ENCODE measurements around the gene BATF3.

BATF3 gene

GRCh38 chr1:212677573-212677972, 22.1 kb downstream of the BATF3 start:
- H3K27ac ChIP-seq (replicated peaks; ENCODE audit: low read length), result no peak overlapping the region
- H3K18ac ChIP-seq (ENCODE audit: low read length), result no peak overlapping the region
- peaks cover 8 to 17% of the 10 kb centered on the region in 2 donors for H3K4me1 ChIP-seq (ENCODE audit: control insufficient read depth in 2 of 2, insufficient read depth in 1 of 2, low read depth in 1 of 2, low read length in 2 of 2)
- no peak overlapping the region for H3K23ac ChIP-seq (ENCODE audit: low read depth, low read length, poor library complexity)
- DNase-seq (ENCODE audit: low spot score), result no peak
- no peak overlapping the region for H3K14ac ChIP-seq (ENCODE audit: low read length)
- H3K79me1 ChIP-seq (ENCODE audit: low read depth, low read length), result no peaks in the 10 kb centered on the region
- no peak overlapping the region for H3K4me2 ChIP-seq (ENCODE audit: insufficient read depth, low read length, poor library complexity, severe bottlenecking)
- H2BK120ac ChIP-seq (ENCODE audit: low read depth, low read length), result no peak overlapping the region
- H3K4ac ChIP-seq (ENCODE audit: low read length), result no peak overlapping the region
- H3K27me3 ChIP-seq (ENCODE audit: control insufficient read depth in 3 of 3, insufficient read depth in 3 of 3, low read depth in 1 of 3, low read length in 3 of 3), result no peaks in the 10 kb centered on the region
- peak overlapping the region; percentile 25 for H2AFZ ChIP-seq (ENCODE audit: low read length)
- WGBS, 2 donors (ENCODE audit: extremely low coverage in 2 of 2, insufficient read length in 2 of 2, insufficient replicate concordance in 1 of 2), result no CpG with 5 or more reads among the region's 4 CpGs
- H3K4me3 ChIP-seq (ENCODE audit: low read length in 2 of 2), result no peak overlapping the region
- H3K36me3 ChIP-seq (replicated peaks in 1 of 2; ENCODE audit: control insufficient read depth in 2 of 2, insufficient read depth in 2 of 2, low read length in 2 of 2), result no peaks in the 10 kb centered on the region
- no peak overlapping the region for H2BK5ac ChIP-seq (ENCODE audit: low read length)
- no peak overlapping the region for H4K91ac ChIP-seq (ENCODE audit: low read depth, low read length, poor library complexity)
- H2BK15ac ChIP-seq (ENCODE audit: low read length), result no peak overlapping the region
- no peak overlapping the region for H4K8ac ChIP-seq (ENCODE audit: low read depth, low read length)
- no peak overlapping the region for H2BK12ac ChIP-seq (ENCODE audit: low read length)
- H3K9me3 ChIP-seq (replicated peaks in 1 of 2; ENCODE audit: control insufficient read depth in 2 of 2, insufficient read depth in 1 of 2, low read depth in 1 of 2, low read length in 2 of 2), result no peaks in the 10 kb centered on the region
- no peak overlapping the region for H2AK5ac ChIP-seq (ENCODE audit: low read depth, low read length)
- H3K9ac ChIP-seq (ENCODE audit: low read depth, low read length, poor library complexity), result no peak overlapping the region

GRCh38 chr1:212677136-212677535, 22.5 kb downstream of the BATF3 start:
- WGBS, 2 donors (ENCODE audit: extremely low coverage in 2 of 2, insufficient read length in 2 of 2, insufficient replicate concordance in 1 of 2), result no CpG with 5 or more reads among the region's 4 CpGs

GRCh38 chr1:212675675-212676074, 24.0 kb downstream of the BATF3 start:
- Histone ChIP-seq H4K91ac (ENCODE audit: low read depth, low read length, poor library complexity) (no peak overlapping the region), H2BK120ac (ENCODE audit: low read depth, low read length) (no peak overlapping the region), H2BK5ac (ENCODE audit: low read length) (no peak overlapping the region), H3K4me1 (ENCODE audit: control insufficient read depth in 2 of 2, insufficient read depth in 1 of 2, low read depth in 1 of 2, low read length in 2 of 2) (peaks cover 10 to 19% of the 10 kb centered on the region in 2 donors), H4K8ac (ENCODE audit: low read depth, low read length) (no peak overlapping the region), H3K18ac (ENCODE audit: low read length) (no peak overlapping the region), H3K27ac (replicated peaks; ENCODE audit: low read length) (no peak overlapping the region), H2AK5ac (ENCODE audit: low read depth, low read length) (no peak overlapping the region), H2BK12ac (ENCODE audit: low read length) (no peak overlapping the region), H3K79me1 (ENCODE audit: low read depth, low read length) (no peaks in the 10 kb centered on the region), H3K9me3 (replicated peaks in 1 of 2; ENCODE audit: control insufficient read depth in 2 of 2, insufficient read depth in 1 of 2, low read depth in 1 of 2, low read length in 2 of 2) (no peaks in the 10 kb centered on the region), H3K36me3 (replicated peaks in 1 of 2; ENCODE audit: control insufficient read depth in 2 of 2, insufficient read depth in 2 of 2, low read length in 2 of 2) (no peaks in the 10 kb centered on the region), H3K4me3 (ENCODE audit: low read length in 2 of 2) (no peak overlapping the region), H2AFZ (ENCODE audit: low read length) (no peak overlapping the region), H3K23ac (ENCODE audit: low read depth, low read length, poor library complexity) (no peak overlapping the region), H3K27me3 (ENCODE audit: control insufficient read depth in 3 of 3, insufficient read depth in 3 of 3, low read depth in 1 of 3, low read length in 3 of 3) (no peaks in the 10 kb centered on the region), H3K4ac (ENCODE audit: low read length) (no peak overlapping the region), H3K14ac (ENCODE audit: low read length) (no peak overlapping the region), H3K9ac (ENCODE audit: low read depth, low read length, poor library complexity) (no peak overlapping the region), H3K4me2 (ENCODE audit: insufficient read depth, low read length, poor library complexity, severe bottlenecking) (no peak overlapping the region), H2BK15ac (ENCODE audit: low read length) (no peak overlapping the region)
- no peak for DNase-seq (ENCODE audit: low spot score)
- no CpG with 5 or more reads among the region's 3 CpGs for WGBS, 2 donors (ENCODE audit: extremely low coverage in 2 of 2, insufficient read length in 2 of 2, insufficient replicate concordance in 1 of 2)

More at GRCh38 chr1:212677136-212677535, 22.5 kb downstream of the BATF3 start:
- Histone ChIP-seq H3K18ac (ENCODE audit: low read length) (no peak overlapping the region), H3K9ac (ENCODE audit: low read depth, low read length, poor library complexity) (no peak overlapping the region), H3K23ac (ENCODE audit: low read depth, low read length, poor library complexity) (no peak overlapping the region), H2BK15ac (ENCODE audit: low read length) (no peak overlapping the region), H3K4me1 (ENCODE audit: control insufficient read depth in 2 of 2, insufficient read depth in 1 of 2, low read depth in 1 of 2, low read length in 2 of 2) (peaks cover 8 to 17% of the 10 kb centered on the region in 2 donors), H3K4me3 (ENCODE audit: low read length in 2 of 2) (no peak overlapping the region), H4K91ac (ENCODE audit: low read depth, low read length, poor library complexity) (no peak overlapping the region), H3K14ac (ENCODE audit: low read length) (no peak overlapping the region), H3K79me1 (ENCODE audit: low read depth, low read length) (no peaks in the 10 kb centered on the region), H2AFZ (ENCODE audit: low read length) (no peak overlapping the region), H2AK5ac (ENCODE audit: low read depth, low read length) (no peak overlapping the region), H4K8ac (ENCODE audit: low read depth, low read length) (no peak overlapping the region), H3K27me3 (ENCODE audit: control insufficient read depth in 3 of 3, insufficient read depth in 3 of 3, low read depth in 1 of 3, low read length in 3 of 3) (no peaks in the 10 kb centered on the region), H2BK120ac (ENCODE audit: low read depth, low read length) (no peak overlapping the region), H3K4me2 (ENCODE audit: insufficient read depth, low read length, poor library complexity, severe bottlenecking) (no peak overlapping the region), H2BK5ac (ENCODE audit: low read length) (no peak overlapping the region), H3K27ac (replicated peaks; ENCODE audit: low read length) (no peak overlapping the region), H3K9me3 (replicated peaks in 1 of 2; ENCODE audit: control insufficient read depth in 2 of 2, insufficient read depth in 1 of 2, low read depth in 1 of 2, low read length in 2 of 2) (no peaks in the 10 kb centered on the region), H3K36me3 (replicated peaks in 1 of 2; ENCODE audit: control insufficient read depth in 2 of 2, insufficient read depth in 2 of 2, low read length in 2 of 2) (no peaks in the 10 kb centered on the region), H3K4ac (ENCODE audit: low read length) (no peak overlapping the region), H2BK12ac (ENCODE audit: low read length) (no peak overlapping the region)
- no peak for DNase-seq (ENCODE audit: low spot score)

- no peak for DNase-seq (ENCODE audit: low spot score)
- Histone ChIP-seq H3K27ac (replicated peaks; ENCODE audit: low read length) (no peak overlapping the region), H4K8ac (ENCODE audit: low read depth, low read length) (no peak overlapping the region), H3K9me3 (replicated peaks in 1 of 2; ENCODE audit: control insufficient read depth in 2 of 2, insufficient read depth in 1 of 2, low read depth in 1 of 2, low read length in 2 of 2) (no peaks in the 10 kb centered on the region), H3K4me2 (ENCODE audit: insufficient read depth, low read length, poor library complexity, severe bottlenecking) (no peak overlapping the region), H4K91ac (ENCODE audit: low read depth, low read length, poor library complexity) (no peak overlapping the region), H2AK5ac (ENCODE audit: low read depth, low read length) (no peak overlapping the region), H3K4ac (ENCODE audit: low read length) (no peak overlapping the region), H3K4me3 (ENCODE audit: low read length in 2 of 2) (no peak overlapping the region), H2BK15ac (ENCODE audit: low read length) (no peak overlapping the region), H2BK120ac (ENCODE audit: low read depth, low read length) (no peak overlapping the region), H3K4me1 (ENCODE audit: control insufficient read depth in 2 of 2, insufficient read depth in 1 of 2, low read depth in 1 of 2, low read length in 2 of 2) (peaks cover 10 to 17% of the 10 kb centered on the region in 2 donors), H2AFZ (ENCODE audit: low read length) (no peak overlapping the region), H2BK12ac (ENCODE audit: low read length) (no peak overlapping the region), H3K14ac (ENCODE audit: low read length) (no peak overlapping the region), H3K36me3 (replicated peaks in 1 of 2; ENCODE audit: control insufficient read depth in 2 of 2, insufficient read depth in 2 of 2, low read length in 2 of 2) (no peaks in the 10 kb centered on the region), H3K79me1 (ENCODE audit: low read depth, low read length) (no peaks in the 10 kb centered on the region), H3K23ac (ENCODE audit: low read depth, low read length, poor library complexity) (no peak overlapping the region), H3K9ac (ENCODE audit: low read depth, low read length, poor library complexity) (no peak overlapping the region), H3K18ac (ENCODE audit: low read length) (no peak overlapping the region), H3K27me3 (ENCODE audit: control insufficient read depth in 3 of 3, insufficient read depth in 3 of 3, low read depth in 1 of 3, low read length in 3 of 3) (no peaks in the 10 kb centered on the region), H2BK5ac (ENCODE audit: low read length) (no peak overlapping the region)
- no CpG with 5 or more reads among the region's 3 CpGs for WGBS, 2 donors (ENCODE audit: extremely low coverage in 2 of 2, insufficient read length in 2 of 2, insufficient replicate concordance in 1 of 2)
Observed at GRCh38 chr1:212674872-212675271, 24.8 kb downstream of the BATF3 start.
